Naive thymus-derived CD4-positive, alpha-beta T cell (primary cell): Measurements from ENCODE around the gene ZFAND3. TPM values are rescaled to one million over a fixed set of nuclear protein-coding genes. Genes with fewer than 3 reads are reported as not detected.
A peak's percentile ranks its signal among the peaks of the same experiment; 100 is the strongest.
"Not testable (repeated sequence)": the region's sequence is repeated elsewhere in the genome, so short reads cannot be mapped to it uniquely, and the experiment has no call there.

Source experiments
- ATAC-seq: fragments of 150-1000 bp; cut with Tn5 transposase; 2 replicates; pipeline ENCODE4 v1.10.0; 2021; ENCODE audit warnings: mild to moderate bottlenecking, moderate library complexity
- CTCF ChIA-PET: fragments of 350-600 bp; sonication (Branson Sonifier 250); formaldehyde crosslinking; loops from one replicate; lab custom pipeline; 2021; ENCODE audit warnings: antibody characterized with exemption; lab: Charles Lee
- POLR2A ChIA-PET: fragments of 350-600 bp; sonication (Branson Sonifier 250); formaldehyde crosslinking; loops from one replicate; lab custom pipeline; 2021; ENCODE audit warnings: antibody characterized with exemption, inconsistent platforms; lab: Charles Lee
- DNase-seq, 9 donors: peaks; one replicate each; pipeline versions ENCODE4 v3.0.0 to v3.0.0-alpha.2; 2020 to 2022; ENCODE audit warnings: mixed read lengths in 1 of 9
- H3K27ac ChIP-seq: one replicate; pipeline ENCODE4 v1.7.0; 2013; ENCODE audit warnings: mild to moderate bottlenecking, low read depth, low read length, moderate library complexity
- H3K27me3 ChIP-seq, 2 donors: one replicate each; pipeline ENCODE4 v1.7.0; 2013; ENCODE audit warnings: low read length in 2 of 2, mild to moderate bottlenecking in 2 of 2, moderate library complexity in 2 of 2; ENCODE audit not compliant: control insufficient read depth in 2 of 2, insufficient read depth in 2 of 2
- H3K36me3 ChIP-seq, 3 experiments: 1 replicate in 2 of 3; 2 replicates in 1 of 3; pipeline ENCODE4 v1.7.0; 2013; ENCODE audit warnings: low read length in 3 of 3, mild to moderate bottlenecking in 3 of 3, moderate library complexity in 1 of 3; ENCODE audit not compliant: insufficient read depth in 3 of 3, control insufficient read depth in 2 of 3
- H3K4me1 ChIP-seq, 2 donors: one replicate each; pipeline ENCODE4 v1.7.0; 2013; ENCODE audit warnings: low read length in 2 of 2, mild to moderate bottlenecking in 2 of 2, moderate library complexity in 1 of 2; ENCODE audit not compliant: control insufficient read depth in 2 of 2, insufficient read depth in 2 of 2
- H3K4me3 ChIP-seq: 2 replicates; pipeline ENCODE4 v1.7.0; 2013; ENCODE audit warnings: mild to moderate bottlenecking, low read length
- H3K9me3 ChIP-seq, 3 experiments: 1 replicate in 2 of 3; 2 replicates in 1 of 3; pipeline ENCODE4 v1.7.0; 2013; ENCODE audit warnings: low read length in 3 of 3; ENCODE audit not compliant: control insufficient read depth in 2 of 3
- H3K27ac Mint-ChIP-seq, 9 donors: one replicate each; pipeline ENCODE4 v1.8.0; 2020 to 2022; ENCODE audit warnings: mixed read lengths in 9 of 9, mild to moderate bottlenecking in 8 of 9, moderate library complexity in 5 of 9, inconsistent platforms in 2 of 9
- H3K27me3 Mint-ChIP-seq, 5 donors: one replicate each; pipeline ENCODE4 v1.8.0; 2021 to 2022; ENCODE audit warnings: mixed read lengths in 5 of 5, mild to moderate bottlenecking in 1 of 5
- H3K36me3 Mint-ChIP-seq, 5 donors: one replicate each; pipeline ENCODE4 v1.8.0; 2020 to 2022; ENCODE audit warnings: mixed read lengths in 5 of 5, mild to moderate bottlenecking in 3 of 5, inconsistent platforms in 1 of 5
- H3K4me1 Mint-ChIP-seq, 7 donors: one replicate each; pipeline ENCODE4 v1.8.0; 2020 to 2022; ENCODE audit warnings: mixed read lengths in 7 of 7, mild to moderate bottlenecking in 3 of 7, inconsistent platforms in 1 of 7
- H3K4me3 Mint-ChIP-seq, 10 donors: one replicate each; pipeline ENCODE4 v1.8.0; 2020 to 2022; ENCODE audit warnings: mild to moderate bottlenecking in 10 of 10, mixed read lengths in 10 of 10, moderate library complexity in 6 of 10, inconsistent platforms in 2 of 10
- H3K9me3 Mint-ChIP-seq, 11 donors: one replicate each; pipeline ENCODE4 v1.8.0; 2020 to 2022; ENCODE audit warnings: mixed read lengths in 11 of 11, mild to moderate bottlenecking in 4 of 11, inconsistent platforms in 1 of 11, moderate library complexity in 1 of 11
- intact Hi-C, 2 donors: fragments of 100-400 bp; cut with micrococcal nuclease; formaldehyde crosslinking; loops; one replicate each; pipeline ENCODE4 v1.15.1; 2023
- polyA plus RNA-seq, 2 donors: library from polyadenylated mRNA; unstranded; fragments of 300-500 nt; fragmentation: Illumina TruSeq; gene quantifications; one replicate each; pipeline ENCODE4 v1.2.3, GENCODE V29; 2021
- total RNA-seq, 6 experiments: library from RNA in 5 of 6; stranded (reverse) in 5 of 6; gene quantifications; 1 replicate in 5 of 6; 2 replicates in 1 of 6; pipeline ENCODE4 v1.2.3 and lab custom pipeline; 2021 to 2026

ZFAND3 gene
- total and polyA plus RNA-seq, 7 experiments from 2014 or later = 3.5 to 55.0 (median 37.1) TPM

DNA sequence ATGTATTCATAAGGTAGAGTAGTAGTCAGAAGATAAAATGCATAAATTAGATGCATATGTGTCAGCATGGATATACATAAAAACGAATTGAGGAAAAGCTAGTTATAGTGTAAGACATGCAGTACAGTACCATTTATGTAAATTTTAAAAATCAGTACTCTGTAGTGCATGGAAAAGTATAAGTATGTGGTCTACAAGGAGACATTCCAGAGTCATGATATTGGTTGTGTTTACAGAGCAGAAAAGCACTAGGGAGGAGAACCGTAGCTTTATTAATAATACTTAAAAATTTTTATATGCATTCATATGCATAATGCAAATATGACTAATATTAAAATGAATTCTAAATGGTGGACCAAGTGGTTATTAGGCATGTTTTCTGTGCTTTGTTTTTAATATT is 220.0 kb downstream of the ZFAND3 start:
- Mint-ChIP-seq H3K4me3 (no peak overlapping the region), H3K36me3 (peaks cover 0 to 9% (median under 1%) of the 10 kb centered on the region in 5 donors), H3K4me1 (peaks cover 13 to 58% (median 32%) of the 10 kb centered on the region in 7 donors), H3K27me3 (no peaks in the 10 kb centered on the region), H3K27ac (no peak overlapping the region), H3K9me3 (peaks cover 0 to 3% (median 0%) of the 10 kb centered on the region in 11 donors)
- intact Hi-C loops = no loop called here
- ChIA-PET CTCF (no interaction called here), POLR2A (interaction anchor here (1.6 kb wide), 1 partner anchor 11 kb away, joined by 3 read pairs; no protein-coding TSS in a partner anchor)
- DNase-seq = no peak
- Histone ChIP-seq H3K27ac (no peak overlapping the region), H3K4me1 (peaks cover 0 to 7% of the 10 kb centered on the region in 2 donors), H3K36me3 (no peaks in the 10 kb centered on the region), H3K9me3 (no peaks in the 10 kb centered on the region), H3K4me3 (no peak overlapping the region), H3K27me3 (no peaks in the 10 kb centered on the region)
- ATAC-seq = no peak

- POLR2A ChIA-PET = interaction anchor here (0.6 kb wide), 1 partner anchor 652 kb away, joined by 3 read pairs; no protein-coding TSS in a partner anchor
- no peak overlapping the region for H3K27ac Mint-ChIP-seq
- no peaks in the 10 kb centered on the region for H3K27me3 ChIP-seq
- DNase-seq = no peak
- peaks cover 6 to 54% (median 33%) of the 10 kb centered on the region in 7 donors for H3K4me1 Mint-ChIP-seq
- H3K9me3 ChIP-seq = no peaks in the 10 kb centered on the region
- intact Hi-C loops = no loop called here
- H3K27me3 Mint-ChIP-seq = no peaks in the 10 kb centered on the region
- H3K36me3 Mint-ChIP-seq = peaks cover 0 to 9% (median 2%) of the 10 kb centered on the region in 5 donors
- H3K4me3 ChIP-seq = no peak overlapping the region
- no peaks in the 10 kb centered on the region for H3K4me1 ChIP-seq
- no peak overlapping the region for H3K27ac ChIP-seq
- no peak for ATAC-seq
- no peaks in the 10 kb centered on the region for H3K36me3 ChIP-seq
- H3K4me3 Mint-ChIP-seq = no peak overlapping the region
- CTCF ChIA-PET = no interaction called here
- peaks cover 0 to 3% (median 0%) of the 10 kb centered on the region in 11 donors for H3K9me3 Mint-ChIP-seq
Measured at GRCh38 chr6:38040254-38040653, 220.7 kb downstream of the ZFAND3 start.

DNA sequence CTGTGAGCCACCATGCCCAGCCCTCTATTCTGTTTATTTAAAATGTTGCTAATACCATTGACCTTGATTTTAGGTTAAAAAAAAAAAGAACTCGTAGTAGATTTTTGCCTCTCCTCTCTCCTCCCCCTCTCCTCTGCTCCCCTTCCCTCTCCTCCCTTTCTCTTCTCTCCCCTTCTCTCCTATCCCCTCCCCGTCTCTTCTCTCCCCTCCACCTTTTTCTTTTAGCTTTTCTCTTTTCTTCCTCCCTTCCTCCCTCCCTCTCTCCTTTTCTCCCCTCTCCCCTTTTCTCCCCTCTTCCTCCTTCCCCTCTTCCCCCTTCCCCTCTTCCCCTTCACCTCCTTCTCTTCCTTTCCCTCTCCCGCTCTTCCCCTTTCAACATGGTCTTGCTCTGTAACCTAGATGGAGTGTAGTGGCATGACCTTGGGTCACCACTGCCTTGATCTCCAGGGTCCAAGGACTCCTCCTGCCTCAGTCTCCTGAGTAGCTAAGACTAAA is 223.8 kb downstream of the ZFAND3 start:
- CTCF ChIA-PET = no interaction called here
- Mint-ChIP-seq H3K36me3 (peaks cover 0 to 6% (median 0%) of the 10 kb centered on the region in 5 donors), H3K4me1 (peaks cover 0 to 32% (median 28%) of the 10 kb centered on the region in 7 donors), H3K27ac (peak overlapping the region in 1 of 9 donors; percentile 77), H3K4me3 (no peak overlapping the region), H3K27me3 (no peaks in the 10 kb centered on the region), H3K9me3 (no peaks in the 10 kb centered on the region)
- Histone ChIP-seq H3K9me3 (no peaks in the 10 kb centered on the region), H3K36me3 (no peaks in the 10 kb centered on the region), H3K4me3 (no peak overlapping the region), H3K27me3 (no peaks in the 10 kb centered on the region), H3K27ac (no peak overlapping the region), H3K4me1 (no peaks in the 10 kb centered on the region)
- intact Hi-C loops = no loop called here
- POLR2A ChIA-PET = no interaction called here
- ATAC-seq = no peak
- no peak for DNase-seq

DNA sequence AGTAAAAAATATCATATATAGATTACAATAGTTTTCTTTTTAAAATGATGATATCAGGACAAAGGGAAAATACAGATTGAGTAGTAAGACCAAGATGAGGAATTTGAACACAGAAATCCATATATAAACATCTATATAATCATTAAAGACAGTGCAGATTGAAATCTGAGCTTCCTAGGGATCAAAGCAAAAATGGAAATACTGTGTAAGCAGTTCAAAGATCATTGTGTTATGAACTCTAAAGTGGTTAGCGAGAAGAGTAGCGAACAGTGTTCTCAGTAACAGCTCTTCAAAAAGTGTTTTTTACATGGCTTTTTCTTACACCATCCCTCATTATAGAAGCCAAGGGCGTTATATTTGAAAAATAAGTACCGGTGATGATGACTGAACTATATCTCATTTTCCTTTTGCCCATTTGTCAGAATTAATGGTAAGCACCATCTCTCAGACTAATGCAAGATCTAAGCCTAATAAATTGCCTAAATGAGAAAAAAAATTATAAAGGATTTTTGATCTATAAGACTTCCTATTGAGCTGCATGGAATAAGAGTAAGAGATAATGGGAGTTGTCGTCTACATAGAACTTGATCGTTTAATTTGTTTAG is 226.3 kb downstream of the ZFAND3 start:
- intact Hi-C loops = no loop called here
- Histone ChIP-seq H3K27me3 (no peaks in the 10 kb centered on the region), H3K36me3 (no peaks in the 10 kb centered on the region), H3K4me1 (no peaks in the 10 kb centered on the region), H3K9me3 (no peaks in the 10 kb centered on the region), H3K4me3 (no peak overlapping the region), H3K27ac (no peak overlapping the region)
- CTCF ChIA-PET = no interaction called here
- peaks cover 0 to 2% (median 0%) of the 10 kb centered on the region in 11 donors for H3K9me3 Mint-ChIP-seq
- H3K4me1 Mint-ChIP-seq = peaks cover 0 to 37% (median 25%) of the 10 kb centered on the region in 7 donors
- no peak for ATAC-seq
- H3K36me3 Mint-ChIP-seq = peaks cover 0 to 16% (median 4%) of the 10 kb centered on the region in 5 donors
- H3K27me3 Mint-ChIP-seq = no peaks in the 10 kb centered on the region
- no peak overlapping the region for H3K4me3 Mint-ChIP-seq
- DNase-seq = no peak
- POLR2A ChIA-PET = no interaction called here
- peak overlapping the region in 1 of 9 donors; percentile 26 for H3K27ac Mint-ChIP-seq

DNA sequence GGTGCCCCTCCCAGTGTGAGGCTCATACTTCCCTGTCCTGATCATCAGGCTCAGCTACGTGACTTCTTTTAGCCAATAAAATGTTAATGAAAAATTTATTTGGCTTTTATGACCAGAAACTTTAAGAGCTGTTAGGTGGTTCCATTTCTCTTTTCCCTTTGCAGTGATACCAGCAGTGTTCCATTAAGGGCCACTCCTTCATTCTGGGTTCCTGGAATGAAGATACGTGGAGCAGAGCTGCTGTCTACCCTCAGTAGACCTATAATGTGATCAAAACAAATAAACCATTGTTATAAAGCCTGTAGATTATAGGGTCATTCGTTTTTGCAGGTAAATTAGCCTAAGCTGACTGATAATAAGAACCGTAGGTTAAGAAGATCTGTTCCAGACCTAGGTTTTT is 228.0 kb downstream of the ZFAND3 start:
- Mint-ChIP-seq H3K36me3 (peaks cover 0 to 17% (median 4%) of the 10 kb centered on the region in 5 donors), H3K27ac (no peak overlapping the region)

GRCh38 chr6:38049861-38050397 is 230.4 kb downstream of the ZFAND3 start:
- ATAC-seq, H3K9me3 ChIP-seq, H3K36me3 ChIP-seq, H3K4me1 ChIP-seq, intact Hi-C loops, H3K27ac ChIP-seq, H3K4me3 ChIP-seq, H3K27me3 Mint-ChIP-seq, POLR2A ChIA-PET, H3K27me3 ChIP-seq, H3K9me3 Mint-ChIP-seq, CTCF ChIA-PET, H3K4me3 Mint-ChIP-seq, DNase-seq: not testable (repeated sequence)
- peaks cover 0 to 15% (median 4%) of the 10 kb centered on the region in 5 donors for H3K36me3 Mint-ChIP-seq
- peaks cover 4 to 53% (median 31%) of the 10 kb centered on the region in 7 donors for H3K4me1 Mint-ChIP-seq
- H3K27ac Mint-ChIP-seq = peak overlapping the region in 1 of 9 donors; percentile 12

More for the DNA sequence above, 228.0 kb downstream of the ZFAND3 start:
- CTCF ChIA-PET = no interaction called here
- no peak overlapping the region for H3K27ac ChIP-seq
- Mint-ChIP-seq H3K27me3 (no peaks in the 10 kb centered on the region), H3K4me1 (peaks cover 2 to 48% (median 21%) of the 10 kb centered on the region in 7 donors), H3K4me3 (no peak overlapping the region), H3K9me3 (peaks cover 0 to 2% (median 0%) of the 10 kb centered on the region in 11 donors)
- H3K4me3 ChIP-seq = no peak overlapping the region
- POLR2A ChIA-PET = no interaction called here
- no peaks in the 10 kb centered on the region for H3K27me3 ChIP-seq
- H3K9me3 ChIP-seq = no peaks in the 10 kb centered on the region
- H3K36me3 ChIP-seq = no peaks in the 10 kb centered on the region
- H3K4me1 ChIP-seq = no peaks in the 10 kb centered on the region
- intact Hi-C loops = no loop called here
- no peak for DNase-seq
- no peak for ATAC-seq
